NCI-H69 (cell line): ENCODE measurements around the gene NFATC3.

Experiments used
- DNase-seq: peaks from one replicate; lab custom pipeline; 2025; lab: John Stamatoyannopoulos, UW

The NFATC3 gene

DNA sequence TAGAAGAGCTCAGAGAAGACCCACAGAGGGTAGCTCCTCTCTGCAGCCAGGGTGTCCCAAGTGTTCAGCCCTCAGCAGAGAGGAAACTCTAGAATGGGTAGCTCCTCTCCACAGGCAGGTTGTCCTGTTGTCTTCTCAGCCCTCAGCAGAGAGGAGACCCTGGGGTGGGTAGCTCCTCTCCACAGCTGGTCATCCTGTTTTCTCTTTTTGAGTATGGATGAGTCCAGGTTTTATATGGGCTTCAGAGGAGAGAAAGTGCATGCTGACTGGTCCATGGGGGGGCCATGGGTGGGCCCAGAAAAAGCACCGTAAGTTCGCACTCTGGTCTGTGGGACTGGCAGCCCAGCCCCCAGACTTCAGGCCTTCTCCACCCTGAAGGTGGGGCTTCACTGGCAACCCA is 102.3 kb downstream of the NFATC3 start:
- DNase-seq = no peak

DNA sequence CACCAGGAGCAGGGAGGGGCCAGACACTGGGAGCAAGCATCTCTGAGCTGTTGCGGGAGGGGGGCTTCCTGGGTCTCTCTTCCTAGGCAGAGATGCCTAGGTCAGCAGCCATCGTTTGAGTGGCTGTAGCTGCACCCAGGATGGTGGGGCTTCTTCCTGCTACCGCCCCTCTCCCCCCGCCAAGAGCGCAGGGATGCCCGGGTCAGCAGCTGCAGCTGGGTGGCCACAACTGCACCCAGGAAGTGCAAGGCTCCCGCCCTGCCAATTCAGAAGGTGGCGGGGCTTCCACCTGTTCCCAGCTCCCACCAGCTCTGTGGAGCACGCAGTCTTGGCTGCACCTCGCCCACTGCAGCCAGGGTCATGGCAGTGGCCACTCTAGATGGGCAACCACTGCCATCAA is 103.0 kb downstream of the NFATC3 start:
- DNase-seq = no peak

DNA sequence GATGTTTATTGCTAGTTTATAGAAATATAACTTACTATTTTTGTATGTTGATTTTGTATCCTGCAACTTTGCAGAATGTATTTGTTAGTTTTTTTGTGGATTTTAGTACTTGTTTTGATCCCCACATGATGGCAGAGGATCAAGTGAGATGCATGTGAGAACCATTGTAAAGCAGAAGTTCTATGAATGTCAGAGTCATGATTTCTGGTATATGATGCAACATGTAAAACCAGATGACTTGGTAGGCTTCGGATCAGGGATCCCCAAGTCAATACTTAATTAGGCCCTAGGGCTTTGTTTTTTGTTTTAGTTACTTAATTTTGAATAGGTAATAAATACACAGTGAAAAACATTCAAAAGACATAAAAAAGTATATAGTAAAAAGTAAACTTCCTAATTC is 104.9 kb downstream of the NFATC3 start:
- DNase-seq = no peak

DNA sequence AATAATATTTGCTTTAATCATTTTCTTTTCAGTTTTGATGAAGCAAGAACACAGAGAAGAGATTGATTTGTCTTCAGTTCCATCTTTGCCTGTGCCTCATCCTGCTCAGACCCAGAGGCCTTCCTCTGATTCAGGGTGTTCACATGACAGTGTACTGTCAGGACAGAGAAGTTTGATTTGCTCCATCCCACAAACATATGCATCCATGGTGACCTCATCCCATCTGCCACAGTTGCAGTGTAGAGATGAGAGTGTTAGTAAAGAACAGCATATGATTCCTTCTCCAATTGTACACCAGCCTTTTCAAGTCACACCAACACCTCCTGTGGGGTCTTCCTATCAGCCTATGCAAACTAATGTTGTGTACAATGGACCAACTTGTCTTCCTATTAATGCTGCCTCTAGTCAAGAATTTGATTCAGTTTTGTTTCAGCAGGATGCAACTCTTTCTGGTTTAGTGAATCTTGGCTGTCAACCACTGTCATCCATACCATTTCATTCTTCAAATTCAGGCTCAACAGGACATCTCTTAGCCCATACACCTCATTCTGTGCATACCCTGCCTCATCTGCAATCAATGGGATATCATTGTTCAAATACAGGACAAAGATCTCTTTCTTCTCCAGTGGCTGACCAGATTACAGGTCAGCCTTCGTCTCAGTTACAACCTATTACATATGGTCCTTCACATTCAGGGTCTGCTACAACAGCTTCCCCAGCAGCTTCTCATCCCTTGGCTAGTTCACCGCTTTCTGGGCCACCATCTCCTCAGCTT is 105.8 kb downstream of the NFATC3 start:
- DNase-seq = no peak

DNA sequence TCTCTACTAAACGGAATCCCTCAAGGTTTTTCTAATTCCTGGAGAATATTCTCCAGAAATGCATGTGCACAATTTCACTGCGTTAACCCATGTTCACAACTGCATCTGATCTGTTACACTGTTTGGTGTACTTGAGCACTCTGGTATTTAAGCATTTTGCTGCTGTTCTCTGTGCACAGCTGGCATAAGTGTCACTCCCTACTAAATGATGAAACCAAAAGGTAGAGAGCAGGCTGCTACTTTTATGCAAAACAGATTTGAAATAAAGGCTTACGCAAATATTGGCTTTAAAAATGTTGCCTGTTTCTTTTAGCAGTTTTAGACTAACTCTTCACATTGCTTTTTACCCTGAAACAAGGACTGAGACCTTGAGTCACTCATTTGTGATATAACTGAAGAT is 109.1 kb downstream of the NFATC3 start:
- no peak for DNase-seq

DNA sequence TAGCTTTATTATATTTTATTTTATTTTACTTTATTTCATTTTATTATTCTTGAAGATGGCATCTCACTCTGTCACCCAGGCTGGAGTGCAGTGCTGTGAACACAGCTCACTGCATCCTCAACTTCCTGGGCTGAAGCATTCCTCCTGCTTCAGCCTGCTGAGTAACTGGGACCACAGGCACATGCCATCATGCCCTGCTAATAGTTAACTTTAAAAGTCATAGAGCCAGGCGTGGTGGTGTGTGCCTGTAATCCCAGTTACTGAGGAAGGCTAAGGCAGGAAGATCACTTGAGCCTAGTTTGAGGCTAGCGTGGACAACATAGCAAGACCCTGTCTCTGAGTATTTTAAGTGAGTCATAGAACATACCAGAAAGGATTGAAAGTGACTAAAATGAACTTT is 112.1 kb downstream of the NFATC3 start:
- DNase-seq = no peak

DNA sequence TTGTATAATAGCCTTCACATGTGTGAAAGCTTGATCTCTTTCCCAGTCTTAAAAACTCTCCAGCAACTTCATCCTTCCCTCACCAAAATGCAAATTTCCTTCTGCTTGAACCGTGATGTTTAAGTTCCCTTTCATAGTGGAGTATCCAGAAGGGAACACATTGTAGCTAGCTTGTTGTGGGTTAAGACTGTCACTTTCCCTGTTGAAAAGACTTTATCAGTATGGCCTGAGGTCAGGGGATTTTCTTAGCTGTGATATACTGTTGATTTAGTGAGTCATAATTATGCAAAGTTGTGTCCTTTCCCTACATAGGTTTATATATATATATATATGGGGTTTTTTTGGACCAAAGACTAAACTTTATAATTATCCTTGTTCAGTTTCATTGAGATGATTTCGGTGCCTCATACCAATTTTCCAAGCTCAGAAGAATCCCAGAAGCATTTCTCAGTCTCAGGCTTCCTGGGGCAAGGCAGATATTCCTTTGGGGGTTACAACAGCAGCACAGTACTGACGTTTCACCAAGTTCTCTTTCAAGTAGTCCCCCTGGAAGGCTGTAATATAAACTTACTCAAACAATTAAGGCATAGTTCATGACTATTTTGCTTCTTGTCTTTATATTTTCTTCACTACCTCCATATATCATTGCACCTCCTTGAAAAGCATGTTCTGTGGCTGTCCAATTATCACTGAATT is 115.1 kb downstream of the NFATC3 start:
- no peak for DNase-seq

DNA sequence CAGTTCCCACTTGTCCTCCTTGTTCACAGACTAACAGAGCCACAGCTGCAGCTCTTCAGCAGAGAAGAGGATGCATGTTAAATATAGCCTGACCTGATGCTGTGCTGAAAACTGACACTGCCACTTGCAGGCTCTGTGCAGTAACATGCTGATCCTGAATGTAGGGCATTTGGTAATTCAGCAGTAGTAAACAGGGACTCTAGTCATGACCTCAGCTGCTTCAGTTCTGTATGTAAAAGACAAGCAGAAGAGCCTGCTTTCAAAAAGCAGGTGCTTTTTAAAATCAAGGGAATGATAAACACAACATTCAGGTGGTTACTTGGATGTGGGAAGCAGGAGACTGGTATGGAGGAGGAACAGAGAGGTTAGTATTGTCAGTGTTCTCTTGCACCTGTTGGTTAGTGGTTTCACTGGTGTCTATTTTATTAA is 116.9 kb downstream of the NFATC3 start:
- peak; percentile 4 for DNase-seq

DNA sequence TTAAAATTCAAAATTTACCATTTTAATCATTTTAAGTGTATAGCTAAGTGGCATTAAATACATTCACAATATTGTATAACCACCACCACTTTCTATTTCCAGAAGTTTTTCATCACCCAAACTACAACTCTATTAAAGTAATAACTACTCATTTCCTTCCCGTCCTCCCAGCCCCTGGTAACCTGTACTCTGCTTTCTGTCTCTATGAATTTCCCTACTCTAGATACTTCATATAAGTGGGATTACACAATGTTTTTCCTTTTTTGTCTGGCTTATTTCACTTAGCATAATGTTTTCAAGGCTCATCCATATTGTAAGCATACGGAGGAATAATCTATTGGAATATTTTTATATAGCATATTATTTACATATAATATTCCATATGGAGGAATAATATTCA is 121.1 kb downstream of the NFATC3 start:
- no peak for DNase-seq

DNA sequence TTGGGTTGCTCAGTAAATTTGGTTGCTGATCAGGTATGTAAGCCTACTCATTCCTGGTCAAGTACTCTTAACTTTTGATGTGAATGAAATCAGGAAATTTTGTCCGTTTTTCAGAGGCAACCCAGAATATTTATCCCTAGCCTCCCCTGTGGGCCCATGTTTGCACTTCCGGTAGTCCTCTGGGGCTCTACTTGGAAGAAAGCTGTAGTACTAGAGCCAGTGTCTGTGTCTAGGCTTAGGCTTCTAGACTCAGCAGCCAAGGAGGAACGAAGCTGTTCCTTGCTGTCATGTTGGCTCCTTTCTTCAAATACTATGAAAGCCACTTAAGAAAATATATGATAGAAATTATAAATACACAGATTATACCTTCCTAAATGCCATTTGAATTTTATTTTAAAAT is 129.6 kb downstream of the NFATC3 start:
- no peak for DNase-seq

DNA sequence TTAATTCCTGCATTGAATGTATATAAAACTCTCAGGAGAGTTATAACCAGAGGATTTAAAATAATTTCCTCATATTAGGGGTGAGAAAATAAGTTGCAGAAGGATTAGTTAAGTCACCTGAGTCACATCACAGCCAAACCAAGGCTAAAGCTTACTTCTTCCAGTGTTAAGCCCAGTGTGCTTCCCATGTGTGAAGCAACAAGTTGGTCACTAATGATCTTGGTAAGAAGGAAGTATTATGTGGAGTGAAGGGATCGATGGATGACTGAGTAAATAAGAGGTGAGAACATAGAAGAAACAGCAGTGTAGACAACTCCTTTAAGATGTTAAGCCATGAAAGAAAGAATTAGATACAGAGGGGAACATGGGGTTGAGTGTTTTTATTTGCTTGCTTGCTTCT is 130.1 kb downstream of the NFATC3 start:
- DNase-seq = no peak

DNA sequence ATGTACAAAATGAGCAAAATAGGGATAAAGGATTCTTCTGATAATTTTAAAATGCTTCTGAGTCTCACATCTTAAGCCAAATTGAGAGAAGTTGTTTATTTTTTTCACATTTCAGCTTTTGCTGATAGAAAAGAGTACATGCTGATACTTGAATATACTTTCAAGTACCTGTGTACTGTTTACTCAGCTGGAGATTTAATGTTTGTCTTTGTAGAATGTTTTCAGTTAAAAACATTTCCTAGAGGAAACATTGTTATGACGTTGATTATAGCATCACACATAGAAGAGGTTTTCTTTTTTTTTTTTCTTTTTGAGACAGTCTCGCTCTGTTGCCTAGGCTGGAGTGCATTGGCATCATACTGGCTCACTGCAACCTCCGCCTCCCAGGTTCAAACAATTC is 131.1 kb downstream of the NFATC3 start:
- no peak for DNase-seq

DNA sequence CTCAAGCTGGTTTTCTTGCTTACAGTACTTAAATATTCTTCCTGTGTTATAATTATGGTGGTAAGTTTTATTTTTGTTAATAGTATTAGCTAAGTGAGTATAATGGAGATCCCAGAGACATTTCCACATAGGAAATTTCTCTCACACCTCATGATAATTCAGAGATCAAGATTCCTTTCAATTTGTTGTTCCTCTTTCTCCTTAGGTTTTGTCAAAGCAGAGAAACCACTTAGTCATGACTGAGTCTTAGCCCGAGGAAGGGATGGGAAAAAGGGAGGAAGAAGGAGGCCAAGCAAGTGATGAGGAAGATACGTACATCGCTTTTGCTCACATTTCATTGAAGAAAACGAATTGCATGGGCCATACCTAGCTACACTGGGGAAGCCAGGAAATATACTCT is 132.3 kb downstream of the NFATC3 start:
- DNase-seq = no peak

DNA sequence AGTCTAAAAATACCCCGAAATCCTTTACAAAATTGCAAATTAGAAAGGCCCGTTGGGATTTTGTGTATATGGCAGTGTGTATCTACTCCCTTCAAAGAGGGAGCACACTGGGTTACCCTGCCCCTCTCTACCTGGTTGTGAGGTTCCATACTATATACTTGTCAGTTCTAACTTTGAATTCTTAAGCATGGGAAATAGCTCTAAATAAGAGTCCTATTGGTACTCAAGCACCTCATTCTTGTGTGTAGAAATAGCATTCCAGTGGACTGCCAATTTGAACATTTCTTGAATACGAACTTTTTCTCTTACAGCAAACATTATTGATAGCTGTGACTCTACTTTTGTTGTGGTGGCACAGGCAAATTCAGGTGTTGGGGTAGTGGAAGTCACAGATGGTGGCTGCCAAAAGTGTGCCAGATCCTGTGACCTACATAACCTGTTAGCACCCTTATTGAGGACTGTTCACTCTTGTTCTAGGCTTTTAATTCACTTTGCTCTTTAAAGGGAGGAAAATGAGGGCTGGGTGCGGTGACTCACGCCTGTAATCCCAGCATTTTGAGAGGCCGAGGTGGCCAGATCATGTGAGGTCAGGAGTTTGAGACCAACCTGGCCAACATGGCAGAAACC is 134.7 kb downstream of the NFATC3 start:
- DNase-seq = no peak

DNA sequence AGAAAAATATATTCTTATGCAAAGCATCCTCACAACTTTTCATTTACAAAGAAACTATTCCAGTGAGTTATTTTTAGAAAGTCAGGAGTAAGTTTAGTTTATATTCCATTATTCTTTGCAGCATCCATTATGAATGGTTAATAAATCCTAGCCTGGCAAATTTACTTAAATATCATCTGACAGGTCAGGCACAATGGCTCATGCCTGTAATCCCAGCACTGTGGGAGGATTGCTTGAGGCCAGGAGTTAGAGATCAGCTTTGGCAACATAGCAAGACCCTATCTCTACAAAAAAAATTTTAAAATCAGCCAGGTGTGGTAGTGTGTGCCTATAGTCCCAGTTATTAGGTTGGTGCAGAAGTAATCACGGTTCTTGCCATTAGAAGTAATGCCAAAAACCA is 137.9 kb downstream of the NFATC3 start:
- DNase-seq = no peak

DNA sequence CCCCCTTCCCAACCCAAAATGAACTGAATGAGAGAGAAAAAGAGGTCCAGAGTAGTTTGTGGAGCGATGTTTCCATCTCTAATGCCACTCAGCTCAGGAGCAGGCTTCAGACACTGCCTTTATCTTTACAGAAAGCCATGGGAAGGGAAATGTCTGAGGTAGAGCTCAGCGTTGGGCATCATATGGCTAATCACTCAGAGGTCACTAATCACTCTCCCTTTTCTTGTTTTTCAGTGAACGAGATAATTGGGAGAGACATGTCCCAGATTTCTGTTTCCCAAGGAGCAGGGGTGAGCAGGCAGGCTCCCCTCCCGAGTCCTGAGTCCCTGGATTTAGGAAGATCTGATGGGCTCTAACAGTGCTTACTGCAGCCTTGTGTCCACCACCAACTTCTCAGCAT is 140.9 kb downstream of the NFATC3 start:
- DNase-seq = no peak

DNA sequence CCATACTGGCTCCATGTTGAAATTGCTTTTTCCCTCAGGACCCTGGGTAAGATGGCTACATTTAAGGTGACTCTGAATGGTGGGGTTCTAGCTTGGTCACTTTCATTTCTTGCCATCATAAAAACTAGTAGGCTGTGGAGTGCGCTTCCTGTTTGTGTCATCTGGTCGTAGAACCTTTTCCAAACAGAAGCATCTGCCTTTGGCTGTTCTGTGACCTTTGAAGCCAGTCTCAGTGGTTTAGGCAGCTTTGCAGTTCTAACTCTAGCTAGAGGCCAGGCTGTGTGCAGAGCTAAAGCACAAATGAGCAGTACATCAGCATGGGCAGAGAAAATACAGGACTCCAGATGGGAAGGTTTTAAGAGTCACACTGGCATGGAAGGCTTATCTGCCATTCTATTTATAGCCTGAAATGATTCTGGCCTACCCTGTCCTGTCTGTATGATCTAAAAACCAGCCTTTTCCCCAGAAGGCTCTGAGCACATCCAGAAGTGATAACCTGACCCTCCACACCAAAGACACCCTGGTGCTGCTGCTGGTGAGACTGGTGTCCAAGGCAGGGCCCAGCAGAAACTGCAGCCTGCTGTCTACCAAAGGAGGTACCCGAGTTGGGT is 142.1 kb downstream of the NFATC3 start:
- DNase-seq = no peak

DNA sequence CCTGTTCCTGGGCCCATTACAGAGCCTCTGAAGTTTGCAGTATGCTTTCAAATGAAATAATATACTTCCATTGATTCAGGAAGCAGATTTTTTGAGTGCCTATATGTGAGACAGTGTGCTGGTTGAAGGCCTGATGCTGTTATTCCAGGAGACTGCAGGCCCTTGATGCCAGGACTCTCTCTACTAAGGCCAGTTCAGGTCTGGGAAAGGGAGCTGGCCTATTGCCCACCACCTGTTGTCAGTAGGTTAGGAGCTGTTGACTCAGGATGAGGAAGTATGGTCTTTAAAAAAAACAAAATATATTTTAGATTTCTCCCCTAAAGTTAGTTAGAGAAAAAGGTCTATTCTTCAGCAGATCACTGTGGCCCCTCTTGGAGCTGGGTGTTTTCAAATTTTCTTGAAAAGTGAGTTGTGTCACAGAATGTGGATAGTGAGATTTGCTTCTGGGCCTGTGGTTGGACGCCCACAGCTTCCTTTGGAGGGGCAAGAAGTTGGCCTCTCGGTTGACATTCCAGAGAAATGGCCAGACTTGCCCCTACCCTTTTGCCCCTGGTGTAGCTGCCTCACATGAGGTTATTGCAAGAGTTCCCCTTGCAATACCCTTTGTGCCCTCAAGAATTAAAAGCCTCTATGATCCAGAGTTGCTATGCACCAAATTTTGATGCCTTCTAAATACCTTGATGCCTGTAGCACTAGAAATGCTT is 142.8 kb downstream of the NFATC3 start:
- DNase-seq = peak; percentile 6

DNA sequence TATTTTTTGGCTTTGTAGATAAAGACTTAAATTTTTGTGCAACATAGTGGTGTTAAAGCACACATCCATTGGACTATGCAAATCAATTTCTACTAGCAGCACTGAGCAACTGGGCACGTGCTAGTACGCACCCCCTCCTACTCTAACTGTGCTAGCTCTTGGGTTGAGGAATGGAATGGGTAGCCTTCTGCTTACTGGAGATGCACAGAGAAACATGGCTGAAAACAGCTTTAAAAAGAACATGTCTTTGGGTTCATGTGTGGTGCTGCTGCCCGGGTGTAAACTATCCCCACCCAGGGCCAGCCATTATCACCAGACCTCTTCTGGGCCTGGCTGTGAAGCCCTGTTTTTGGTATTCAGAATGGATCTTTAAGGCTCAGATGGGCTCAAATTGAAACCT is 143.5 kb downstream of the NFATC3 start:
- no peak for DNase-seq

DNA sequence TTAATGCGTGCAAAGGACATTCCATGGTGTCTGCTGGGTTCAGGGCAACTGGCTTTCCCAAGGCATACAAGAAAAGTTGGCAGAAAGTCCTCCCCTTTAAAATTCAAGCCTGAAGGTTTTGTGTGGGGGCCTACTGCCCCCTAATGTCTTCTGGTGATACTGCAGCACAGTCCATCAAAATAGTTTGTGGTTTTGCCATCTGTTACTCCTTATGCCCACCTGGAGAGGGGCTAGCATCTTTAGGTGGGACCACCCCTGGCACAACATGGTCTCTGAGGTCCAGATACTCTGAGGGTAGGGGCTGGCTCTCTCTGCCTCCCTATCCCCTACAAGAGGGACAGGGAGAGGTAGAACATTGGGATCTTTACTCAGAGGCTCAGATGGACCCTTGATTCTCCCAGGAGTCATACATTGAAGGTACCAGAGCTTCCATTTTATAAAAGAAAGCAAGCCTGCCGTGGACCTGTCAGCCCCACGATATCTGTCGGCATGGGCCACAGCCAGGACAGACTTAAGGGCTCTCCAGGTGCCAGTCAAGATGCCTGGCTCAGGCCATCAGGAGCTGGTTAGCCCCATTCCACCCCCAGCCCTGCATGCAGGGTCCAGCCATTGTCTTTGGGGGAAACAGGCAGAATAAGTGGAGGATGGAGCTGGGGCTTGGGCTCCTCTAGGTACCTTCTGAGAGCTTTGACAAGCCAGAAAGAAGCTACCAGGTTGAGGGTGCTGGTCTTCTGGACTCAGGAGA is 144.4 kb downstream of the NFATC3 start:
- peak; percentile 41 for DNase-seq

DNA sequence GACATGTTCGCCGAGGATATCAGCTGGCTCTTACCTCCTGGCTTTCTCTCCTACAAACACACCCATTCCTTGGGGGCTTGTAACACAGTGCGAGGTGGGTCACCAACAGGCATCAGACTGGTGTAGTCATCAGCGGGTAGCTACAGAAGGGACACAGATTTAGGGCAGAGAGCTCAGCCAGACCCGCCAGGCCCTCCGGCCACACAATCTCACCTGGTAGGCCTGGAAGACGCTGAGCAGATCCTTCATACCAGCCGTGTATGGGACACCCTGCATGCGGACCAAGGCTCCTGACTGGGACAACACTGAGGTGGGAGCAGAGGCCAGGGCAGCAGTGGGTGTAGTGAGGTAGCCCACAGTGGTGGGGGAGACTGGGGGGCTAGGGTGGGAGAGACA is 145.0 kb downstream of the NFATC3 start:
- DNase-seq = no peak

DNA sequence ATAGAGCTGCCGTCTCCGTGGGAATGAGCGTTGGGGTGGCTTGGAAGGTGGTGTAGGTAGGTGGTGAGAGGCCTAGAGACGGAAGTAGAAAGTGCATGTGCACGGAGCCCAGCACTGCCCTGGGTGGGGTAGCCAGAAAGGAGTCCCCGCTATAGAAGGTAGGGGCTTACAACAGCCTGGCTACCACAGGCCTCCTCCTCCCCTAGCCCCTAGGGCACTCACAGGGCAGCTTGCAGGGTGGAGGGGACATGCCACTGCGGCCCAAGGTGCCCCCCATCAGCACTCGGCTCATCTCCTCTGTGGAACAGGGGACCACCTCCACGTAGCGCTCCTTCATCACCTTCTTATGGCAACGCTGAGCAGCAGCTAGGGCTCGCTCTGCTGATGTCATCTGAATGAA is 145.8 kb downstream of the NFATC3 start:
- no peak for DNase-seq
